Measurements from ENCODE around the gene COX4I2.
"Not testable (repeated sequence)": the region's sequence is repeated elsewhere in the genome, so short reads cannot be mapped to it uniquely, and the experiment has no call there.

Gene COX4I2

GRCh38 chr20:31595380-31595653 is 42.4 kb upstream of the COX4I2 start:
- POLR2A ChIA-PET, result interaction anchor here (0.7 to 1.5 kb wide), 4 partner anchors 8 to 22 kb away, joined by 3 to 10 read pairs (median 4); partner anchors contain the start of gene ID1

GRCh38 chr20:31595654-31596411 is 41.9 kb upstream of the COX4I2 start:
- ChIA-PET POLR2A (interaction anchor here (0.7 to 1.5 kb wide), 4 partner anchors 8 to 22 kb away, joined by 3 to 10 read pairs (median 4); partner anchors contain the start of gene ID1), CTCF (interaction anchor here (1.0 to 30.0 kb wide), 6 partner anchors 9 to 128 kb away, joined by 3 to 1856 read pairs (median 5); partner anchors contain the start of gene ID1)
- no peak for DNase-seq (ENCODE audit: low read depth, low spot score)
- H3K4me3 ChIP-seq (ENCODE audit: low read depth, low read length), result no peak overlapping the region
- TF ChIP-seq CTCF (IDR thresholded peaks at IDR 0.05; ENCODE audit: insufficient read depth, low read length, missing control alignments), result no peak

More at GRCh38 chr20:31595380-31595653, 42.4 kb upstream of the COX4I2 start:
- no peak for DNase-seq (ENCODE audit: low read depth, low spot score)
- H3K4me3 ChIP-seq (ENCODE audit: low read depth, low read length), result no peak overlapping the region
- no peak for TF ChIP-seq CTCF (IDR thresholded peaks at IDR 0.05; ENCODE audit: insufficient read depth, low read length, missing control alignments)
- CTCF ChIA-PET, result interaction anchor here (1.0 to 30.0 kb wide), 5 partner anchors 9 to 128 kb away, joined by 3 to 1856 read pairs (median 5); partner anchors contain the start of gene ID1

- POLR2A ChIA-PET, result interaction anchor here (1.2 to 1.5 kb wide), 2 partner anchors 9 kb away, joined by 5 to 10 read pairs; partner anchors contain the start of gene ID1
- DNase-seq (ENCODE audit: low read depth, low spot score); H3K4me3 ChIP-seq (ENCODE audit: low read depth, low read length): not testable (repeated sequence)
- CTCF ChIA-PET, result interaction anchor here (1.0 to 30.0 kb wide), 5 partner anchors 9 to 127 kb away, joined by 3 to 1856 read pairs (median 5); no protein-coding TSS in a partner anchor
Measured at GRCh38 chr20:31596412-31596715, 41.3 kb upstream of the COX4I2 start.

GRCh38 chr20:31596831-31597480 is 40.8 kb upstream of the COX4I2 start:
- ChIA-PET CTCF (interaction anchor here (1.0 to 30.0 kb wide), 3 partner anchors 10 to 31 kb away, joined by 3 to 1856 read pairs (median 19); no protein-coding TSS in a partner anchor), POLR2A (no interaction called here)
- TF ChIP-seq CTCF (IDR thresholded peaks at IDR 0.05; ENCODE audit: insufficient read depth, low read length, missing control alignments), result no peak
- DNase-seq (ENCODE audit: low read depth, low spot score), result no peak
- H3K4me3 ChIP-seq (ENCODE audit: low read depth, low read length), result no peak overlapping the region

- ChIA-PET POLR2A (interaction anchor here (0.7 kb wide), 1 partner anchor 42 kb away, joined by 4 read pairs; no protein-coding TSS in a partner anchor), CTCF (interaction anchor here (2.7 to 30.0 kb wide), 2 partner anchors 15 to 32 kb away, joined by 19 to 1856 read pairs; no protein-coding TSS in a partner anchor)
- no peak overlapping the region for H3K4me3 ChIP-seq (ENCODE audit: low read depth, low read length)
- no peak for DNase-seq (ENCODE audit: low read depth, low spot score)
- no peak for TF ChIP-seq CTCF (IDR thresholded peaks at IDR 0.05; ENCODE audit: insufficient read depth, low read length, missing control alignments)
Measured at GRCh38 chr20:31597481-31597855, 40.2 kb upstream of the COX4I2 start.

- no peak for DNase-seq (ENCODE audit: low read depth, low spot score)
- H3K4me3 ChIP-seq (ENCODE audit: low read depth, low read length), result no peak overlapping the region; the same call in 1 of the 2 replicates
- POLR2A ChIA-PET, result interaction anchor here (0.5 to 0.9 kb wide), 4 partner anchors 9 to 81 kb away, joined by 3 to 4 read pairs (median 3); no protein-coding TSS in a partner anchor
- CTCF ChIA-PET, result interaction anchor here (0.9 to 30.0 kb wide), 5 partner anchors 9 to 121 kb away, joined by 3 to 1856 read pairs (median 5); no protein-coding TSS in a partner anchor
- TF ChIP-seq CTCF (IDR thresholded peaks at IDR 0.05; ENCODE audit: insufficient read depth, low read length, missing control alignments), result no peak
Measured at GRCh38 chr20:31602431-31602778, 35.3 kb upstream of the COX4I2 start.

Measured in AG04449 (cell line).